ENCODE results near the gene FLYWCH2. TPM values are rescaled to one million over a fixed set of nuclear protein-coding genes. Genes with fewer than 3 reads are reported as not detected.

Gene FLYWCH2
- total and polyA plus RNA-seq, 9 of the 15 experiments (the other 6 are each of a cell fraction or from before 2014, with no cell fraction given) = 0.70 to 55.5 (median 7.6) TPM

DNA sequence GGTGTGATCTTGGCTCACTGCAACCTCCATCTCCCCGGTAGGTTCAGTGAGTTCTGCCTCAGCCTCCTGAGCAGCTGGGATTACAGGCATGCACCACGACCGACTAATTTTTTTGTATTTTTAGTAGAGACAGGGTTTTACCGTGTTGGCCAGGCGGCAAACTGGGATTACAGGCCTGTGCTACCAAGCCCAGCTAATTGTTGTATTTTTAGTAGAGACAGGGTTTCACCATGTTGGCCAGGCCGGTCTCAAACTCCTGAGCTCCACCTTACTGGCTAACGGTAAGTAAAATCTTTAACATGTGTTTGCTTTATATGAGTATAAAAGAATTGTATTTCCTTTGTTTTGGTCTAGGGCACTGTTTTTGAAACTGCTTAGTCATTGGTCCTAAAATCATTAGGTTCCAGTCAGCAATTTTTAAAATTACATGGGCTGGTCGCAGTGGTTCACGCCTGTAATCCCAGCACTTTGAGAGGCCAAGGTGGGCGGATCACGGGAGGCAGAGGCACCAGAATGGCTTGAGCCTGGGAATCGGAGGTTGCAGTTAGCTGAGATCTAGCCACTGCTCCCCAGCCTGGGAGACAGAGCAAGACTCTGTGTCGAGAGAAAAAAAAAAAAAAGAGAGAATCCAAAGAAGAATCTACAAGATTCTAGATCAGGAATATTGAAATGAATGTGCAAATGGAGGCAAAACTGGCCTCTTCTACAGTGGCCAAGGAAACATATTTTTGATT lies 32.3 kb downstream of the FLYWCH2 start (continued):
- TF ChIP-seq ZBTB34 (CRISPR knock-in tag; IDR thresholded peaks at IDR 0.05) (no peak), MLX (CRISPR knock-in tag; conservative IDR thresholded peaks at IDR 0.05) (no peak), TFAM (CRISPR knock-in tag; conservative IDR thresholded peaks at IDR 0.05) (no peak), PATZ1 (CRISPR knock-in tag; IDR thresholded peaks at IDR 0.05; ENCODE audit: borderline replicate concordance) (no peak), ARHGAP35 (IDR thresholded peaks at IDR 0.05; ENCODE audit: partially characterized antibody) (no peak), ZNF436 (CRISPR knock-in tag; IDR thresholded peaks at IDR 0.05) (no peak)
- TF ChIP-seq, protein P1, sequence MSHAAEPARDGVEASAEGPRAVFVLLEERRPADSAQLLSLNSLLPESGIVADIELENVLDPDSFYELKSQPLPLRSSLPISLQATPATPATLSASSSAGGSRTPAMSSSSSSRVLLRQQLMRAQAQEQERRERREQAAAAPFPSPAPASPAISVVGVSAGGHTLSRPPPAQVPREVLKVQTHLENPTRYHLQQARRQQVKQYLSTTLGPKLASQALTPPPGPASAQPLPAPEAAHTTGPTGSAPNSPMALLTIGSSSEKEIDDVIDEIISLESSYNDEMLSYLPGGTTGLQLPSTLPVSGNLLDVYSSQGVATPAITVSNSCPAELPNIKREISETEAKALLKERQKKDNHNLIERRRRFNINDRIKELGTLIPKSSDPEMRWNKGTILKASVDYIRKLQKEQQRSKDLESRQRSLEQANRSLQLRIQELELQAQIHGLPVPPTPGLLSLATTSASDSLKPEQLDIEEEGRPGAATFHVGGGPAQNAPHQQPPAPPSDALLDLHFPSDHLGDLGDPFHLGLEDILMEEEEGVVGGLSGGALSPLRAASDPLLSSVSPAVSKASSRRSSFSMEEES (CRISPR knock-in tag; IDR thresholded peaks at IDR 0.05) = no peak
- TF ChIP-seq, protein P2, sequence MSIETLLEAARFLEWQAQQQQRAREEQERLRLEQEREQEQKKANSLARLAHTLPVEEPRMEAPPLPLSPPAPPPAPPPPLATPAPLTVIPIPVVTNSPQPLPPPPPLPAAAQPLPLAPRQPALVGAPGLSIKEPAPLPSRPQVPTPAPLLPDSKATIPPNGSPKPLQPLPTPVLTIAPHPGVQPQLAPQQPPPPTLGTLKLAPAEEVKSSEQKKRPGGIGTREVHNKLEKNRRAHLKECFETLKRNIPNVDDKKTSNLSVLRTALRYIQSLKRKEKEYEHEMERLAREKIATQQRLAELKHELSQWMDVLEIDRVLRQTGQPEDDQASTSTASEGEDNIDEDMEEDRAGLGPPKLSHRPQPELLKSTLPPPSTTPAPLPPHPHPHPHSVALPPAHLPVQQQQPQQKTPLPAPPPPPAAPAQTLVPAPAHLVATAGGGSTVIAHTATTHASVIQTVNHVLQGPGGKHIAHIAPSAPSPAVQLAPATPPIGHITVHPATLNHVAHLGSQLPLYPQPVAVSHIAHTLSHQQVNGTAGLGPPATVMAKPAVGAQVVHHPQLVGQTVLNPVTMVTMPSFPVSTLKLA (conservative IDR thresholded peaks at IDR 0.05) = 0 out of 4 replicates have a peak, but pooled peaks of 1 of the 2 experiments have one; percentile 19
- TF ChIP-seq, protein P3, sequence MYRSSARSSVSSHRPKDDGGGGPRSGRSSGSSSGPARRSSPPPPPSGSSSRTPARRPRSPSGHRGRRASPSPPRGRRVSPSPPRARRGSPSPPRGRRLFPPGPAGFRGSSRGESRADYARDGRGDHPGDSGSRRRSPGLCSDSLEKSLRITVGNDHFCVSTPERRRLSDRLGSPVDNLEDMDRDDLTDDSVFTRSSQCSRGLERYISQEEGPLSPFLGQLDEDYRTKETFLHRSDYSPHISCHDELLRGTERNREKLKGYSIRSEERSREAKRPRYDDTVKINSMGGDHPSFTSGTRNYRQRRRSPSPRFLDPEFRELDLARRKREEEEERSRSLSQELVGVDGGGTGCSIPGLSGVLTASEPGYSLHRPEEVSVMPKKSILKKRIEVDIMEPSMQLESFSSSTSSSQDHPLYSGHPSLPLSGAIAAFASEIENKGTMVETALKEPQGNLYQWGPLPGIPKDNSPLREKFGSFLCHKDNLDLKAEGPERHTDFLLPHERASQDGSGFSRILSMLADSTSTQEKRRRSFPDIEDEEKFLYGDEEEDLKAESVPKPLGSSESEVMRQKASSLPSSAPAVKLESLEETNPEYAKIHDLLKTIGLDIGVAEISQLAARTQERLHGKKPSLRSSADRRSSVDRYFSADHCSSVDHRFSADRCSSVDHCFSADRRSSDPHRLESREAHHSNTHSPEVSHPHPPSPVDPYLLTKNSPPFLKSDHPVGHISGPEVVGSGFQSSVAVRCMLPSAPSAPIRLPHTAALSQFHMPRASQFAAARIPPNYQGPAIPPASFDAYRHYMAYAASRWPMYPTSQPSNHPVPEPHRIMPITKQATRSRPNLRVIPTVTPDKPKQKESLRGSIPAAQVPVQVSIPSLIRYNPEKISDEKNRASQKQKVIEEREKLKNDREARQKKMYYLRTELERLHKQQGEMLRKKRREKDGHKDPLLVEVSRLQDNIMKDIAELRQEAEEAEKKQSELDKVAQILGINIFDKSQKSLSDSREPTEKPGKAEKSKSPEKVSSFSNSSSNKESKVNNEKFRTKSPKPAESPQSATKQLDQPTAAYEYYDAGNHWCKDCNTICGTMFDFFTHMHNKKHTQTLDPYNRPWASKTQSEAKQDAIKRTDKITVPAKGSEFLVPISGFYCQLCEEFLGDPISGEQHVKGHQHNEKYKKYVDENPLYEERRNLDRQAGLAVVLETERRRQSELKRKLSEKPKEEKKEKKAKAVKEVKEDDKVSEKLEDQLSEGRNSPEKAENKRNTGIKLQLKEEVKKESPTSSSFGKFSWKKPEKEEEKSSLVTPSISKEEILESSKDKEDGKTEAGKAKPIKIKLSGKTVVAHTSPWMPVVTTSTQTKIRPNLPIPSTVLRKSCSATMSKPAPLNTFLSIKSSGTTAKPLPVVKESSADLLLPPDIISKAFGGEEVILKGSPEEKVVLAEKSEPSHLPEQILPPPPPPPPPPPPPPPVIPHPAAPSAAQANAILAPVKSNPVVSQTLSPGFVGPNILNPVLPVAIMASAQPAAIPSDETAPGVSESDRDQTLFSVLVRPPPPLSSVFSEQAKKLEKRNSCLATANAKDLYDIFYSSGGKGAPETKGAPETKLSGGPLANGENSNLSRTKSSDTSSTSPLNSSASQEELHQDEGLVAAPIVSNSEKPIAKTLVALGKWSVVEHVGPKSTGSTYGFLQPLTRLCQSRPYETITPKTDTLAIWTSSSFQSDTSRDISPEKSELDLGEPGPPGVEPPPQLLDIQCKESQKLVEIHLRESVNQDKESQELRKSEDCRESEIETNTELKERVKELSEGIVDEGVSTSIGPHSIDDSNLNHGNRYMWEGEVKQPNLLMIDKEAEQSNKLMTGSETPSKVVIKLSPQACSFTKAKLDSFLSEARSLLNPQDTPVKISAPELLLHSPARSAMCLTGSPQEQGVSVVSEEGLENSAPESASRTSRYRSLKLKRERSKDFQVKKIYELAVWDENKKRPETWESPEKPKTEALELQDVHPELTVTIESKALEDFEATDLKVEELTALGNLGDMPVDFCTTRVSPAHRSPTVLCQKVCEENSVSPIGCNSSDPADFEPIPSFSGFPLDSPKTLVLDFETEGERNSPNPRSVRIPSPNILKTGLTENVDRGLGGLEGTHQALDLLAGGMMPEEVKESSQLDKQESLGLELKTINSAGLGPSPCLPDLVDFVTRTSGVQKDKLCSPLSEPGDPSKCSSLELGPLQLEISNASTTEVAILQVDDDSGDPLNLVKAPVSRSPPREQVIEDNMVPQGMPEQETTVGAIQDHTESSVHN (IDR thresholded peaks at IDR 0.05; ENCODE audit: borderline replicate concordance in 1 of 2, low read depth in 1 of 2) = no peak
